ENCODE data around the gene SLC25A21.
A peak's percentile ranks its signal among the peaks of the same experiment; 100 is the strongest.

SLC25A21 gene

GRCh38 chr14:36979863-36980262 is 192.5 kb downstream of the SLC25A21 start:
- no peak for TF ChIP-seq CTCF (IDR thresholded peaks at IDR 0.05; ENCODE audit: low read depth, low read length)
- DNase-seq (ENCODE audit: extremely low read depth, low read depth) = no peak

GRCh38 chr14:36976571-36977023 is 195.8 kb downstream of the SLC25A21 start:
- TF ChIP-seq CTCF (IDR thresholded peaks at IDR 0.05; ENCODE audit: low read depth, low read length) = no peak
- no peak for DNase-seq (ENCODE audit: extremely low read depth, low read depth)

GRCh38 chr14:36975834-36976233 is 196.6 kb downstream of the SLC25A21 start:
- peak; percentile 5 for TF ChIP-seq CTCF (IDR thresholded peaks at IDR 0.05; ENCODE audit: low read depth, low read length)

GRCh38 chr14:36974985-36975384 is 197.4 kb downstream of the SLC25A21 start:
- no peak for DNase-seq (ENCODE audit: extremely low read depth, low read depth)
- no peak for TF ChIP-seq CTCF (IDR thresholded peaks at IDR 0.05; ENCODE audit: low read depth, low read length)

More at GRCh38 chr14:36975834-36976233, 196.6 kb downstream of the SLC25A21 start:
- DNase-seq (ENCODE audit: extremely low read depth, low read depth) = no peak

- DNase-seq (ENCODE audit: extremely low read depth, low read depth) = peak; percentile 67
- TF ChIP-seq CTCF (IDR thresholded peaks at IDR 0.05; ENCODE audit: low read depth, low read length) = no peak
These were observed 198.5 kb downstream of the SLC25A21 start for GRCh38 chr14:36973806-36974442.

GRCh38 chr14:36971263-36971855 is 201.0 kb downstream of the SLC25A21 start:
- no peak for DNase-seq (ENCODE audit: extremely low read depth, low read depth)

More at GRCh38 chr14:36971263-36971855, 201.0 kb downstream of the SLC25A21 start:
- no peak for TF ChIP-seq CTCF (IDR thresholded peaks at IDR 0.05; ENCODE audit: low read depth, low read length)

Data from AG09319 (cell line).